Neural progenitor cell (in vitro differentiated cells): ENCODE results near the gene IFRD2. TPM values are rescaled to one million over a fixed set of nuclear protein-coding genes. Genes with fewer than 3 reads are reported as not detected.

Experiments
- DNase-seq: peaks from one replicate; pipeline ENCODE4 v3.0.0-alpha.2; 2016; ENCODE audit warnings: low spot score
- H2AFZ ChIP-seq: fragments of 200-600 bp; sonication (generic); replicated peaks from 2 replicates; pipeline ENCODE4 v1.6.1; 2016; ENCODE audit warnings: antibody characterized with exemption
- H3F3A ChIP-seq: fragments of 200-600 bp; sonication (generic); 2 replicates; pipeline ENCODE4 v1.6.1; 2016; ENCODE audit warnings: antibody characterized with exemption, low read depth
- H3K27ac ChIP-seq: fragments of 200-600 bp; sonication (generic); 2 replicates; pipeline ENCODE4 v1.5.1; 2016; ENCODE audit warnings: mild to moderate bottlenecking
- H3K27me3 ChIP-seq: fragments of 200-600 bp; sonication (generic); 2 replicates; pipeline ENCODE4 v1.6.1; 2016; ENCODE audit warnings: mild to moderate bottlenecking, moderate library complexity
- H3K36me3 ChIP-seq: fragments of 200-600 bp; sonication (generic); 2 replicates; pipeline ENCODE4 v1.5.1; 2016
- H3K4me1 ChIP-seq: fragments of 200-600 bp; sonication (generic); 2 replicates; pipeline ENCODE4 v1.6.1; 2016; ENCODE audit warnings: mixed run types
- H3K4me2 ChIP-seq: fragments of 200-600 bp; sonication (generic); 2 replicates; pipeline ENCODE4 v1.6.1; 2016
- H3K4me3 ChIP-seq: fragments of 200-600 bp; sonication (generic); 2 replicates; pipeline ENCODE4 v1.5.1; 2016
- H3K79me2 ChIP-seq: fragments of 200-600 bp; sonication (generic); 2 replicates; pipeline ENCODE4 v1.6.1; 2016; ENCODE audit warnings: low read depth
- H3K9ac ChIP-seq: fragments of 200-600 bp; sonication (generic); 2 replicates; pipeline ENCODE4 v1.6.1; 2016
- H3K9me3 ChIP-seq: fragments of 200-600 bp; sonication (generic); 2 replicates; pipeline ENCODE4 v1.5.1; 2016; ENCODE audit warnings: low read depth
- H4K20me1 ChIP-seq: fragments of 200-600 bp; sonication (generic); 2 replicates; pipeline ENCODE4 v1.6.1; 2016; ENCODE audit warnings: low read depth
- H3K27ac Mint-ChIP-seq: 3 replicates; pipeline ENCODE4 v1.8.0; 2021; ENCODE audit warnings: mixed read lengths
- H3K27me3 Mint-ChIP-seq: 2 replicates; pipeline ENCODE4 v1.8.0; 2022; ENCODE audit warnings: low read depth, mild to moderate bottlenecking, inconsistent platforms, moderate library complexity, mixed read lengths; ENCODE audit not compliant: insufficient read depth
- H3K36me3 Mint-ChIP-seq: 3 replicates; pipeline ENCODE4 v1.8.0; 2021; ENCODE audit warnings: mixed read lengths
- H3K4me1 Mint-ChIP-seq: 3 replicates; pipeline ENCODE4 v1.8.0; 2021; ENCODE audit warnings: mixed read lengths
- H3K4me3 Mint-ChIP-seq: 3 replicates; pipeline ENCODE4 v1.8.0; 2021; ENCODE audit warnings: mild to moderate bottlenecking, moderate library complexity, mixed read lengths
- H3K9me3 Mint-ChIP-seq: 3 replicates; pipeline ENCODE4 v1.8.0; 2020; ENCODE audit warnings: mixed read lengths
- EZH2 ChIP-seq: fragments of 200-600 bp; sonication (generic); IDR thresholded peaks from 2 replicates; pipeline ENCODE4 v1.6.1; 2017; ENCODE audit warnings: antibody characterized with exemption, mild to moderate bottlenecking, moderate library complexity
- EZH2phosphoT487 ChIP-seq: fragments of 200-600 bp; sonication (generic); IDR thresholded peaks from 2 replicates; pipeline ENCODE4 v1.6.1; 2017; ENCODE audit warnings: antibody characterized with exemption
- total RNA-seq: library from RNA; depleted of rRNA; stranded (reverse); fragments of >200 nt; gene quantifications from 2 replicates; pipeline ENCODE4 v1.2.3, GENCODE V29; 2015; ENCODE audit warnings: low replicate concordance
- TF ChIP-seq, protein P1 (sequence below): fragments of 200-600 bp; sonication (generic); IDR thresholded peaks from 2 replicates; pipeline ENCODE4 v1.5.1; 2017; ENCODE audit warnings: antibody characterized with exemption, mild to moderate bottlenecking

IFRD2 gene
- total RNA-seq, 1 donor from 2014 or later: 26.4 TPM

DNA sequence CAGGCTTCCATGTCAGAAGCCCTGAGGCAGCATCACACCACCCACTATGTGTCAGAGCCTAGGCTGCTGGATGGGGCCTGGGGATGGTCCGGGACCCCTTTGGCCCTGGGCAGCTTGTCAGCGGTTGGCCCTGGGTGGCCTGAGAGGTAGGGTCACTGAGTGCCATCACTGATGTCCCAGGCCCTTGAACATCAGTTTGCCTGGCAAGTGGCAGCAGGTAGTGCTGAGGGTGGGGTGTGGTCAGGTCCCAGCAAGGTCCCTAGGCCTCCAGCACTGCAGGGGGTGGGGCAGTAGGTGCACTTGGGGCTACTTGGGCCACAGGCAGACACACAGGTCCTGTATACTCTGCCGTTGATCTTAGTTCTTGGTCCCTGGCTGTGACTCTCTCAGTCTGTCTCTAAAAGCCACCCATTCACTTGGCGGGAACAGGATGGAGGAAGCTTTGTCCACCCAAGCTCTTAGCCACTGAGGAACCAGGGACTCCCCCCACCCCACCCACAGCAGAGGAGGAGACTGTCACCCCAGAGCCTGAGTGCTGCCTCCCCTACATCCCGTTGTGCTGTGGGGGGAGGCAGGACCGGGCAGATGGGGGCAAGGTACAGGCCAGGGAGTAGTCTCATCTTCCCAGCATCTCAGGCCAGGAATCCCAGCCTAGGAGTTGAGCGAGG is 50.4 kb downstream of the IFRD2 start:
- H3K27ac ChIP-seq: peak overlapping the region; percentile 99
- H3K9me3 Mint-ChIP-seq: no peaks in the 10 kb centered on the region
- peak overlapping the region; percentile 100 for H3K27ac Mint-ChIP-seq
- H3K27me3 ChIP-seq: no peaks in the 10 kb centered on the region
- H3K79me2 ChIP-seq: peaks cover 100% of the 10 kb centered on the region
- H3K36me3 Mint-ChIP-seq: peaks cover 10% of the 10 kb centered on the region
- H3K9me3 ChIP-seq: no peaks in the 10 kb centered on the region
- H3K4me3 ChIP-seq: peak overlapping the region; percentile 41
- H3K36me3 ChIP-seq: no peaks in the 10 kb centered on the region
- H3K9ac ChIP-seq: peak overlapping the region; percentile 61
- no peak overlapping the region for H2AFZ ChIP-seq
- DNase-seq: no peak
- H3K4me1 Mint-ChIP-seq: peaks cover 84% of the 10 kb centered on the region
- peaks cover 63% of the 10 kb centered on the region for H3F3A ChIP-seq
- peak overlapping the region; percentile 83 for H3K4me2 ChIP-seq
- H3K4me3 Mint-ChIP-seq: peak overlapping the region; percentile 83
- TF ChIP-seq, protein P1, sequence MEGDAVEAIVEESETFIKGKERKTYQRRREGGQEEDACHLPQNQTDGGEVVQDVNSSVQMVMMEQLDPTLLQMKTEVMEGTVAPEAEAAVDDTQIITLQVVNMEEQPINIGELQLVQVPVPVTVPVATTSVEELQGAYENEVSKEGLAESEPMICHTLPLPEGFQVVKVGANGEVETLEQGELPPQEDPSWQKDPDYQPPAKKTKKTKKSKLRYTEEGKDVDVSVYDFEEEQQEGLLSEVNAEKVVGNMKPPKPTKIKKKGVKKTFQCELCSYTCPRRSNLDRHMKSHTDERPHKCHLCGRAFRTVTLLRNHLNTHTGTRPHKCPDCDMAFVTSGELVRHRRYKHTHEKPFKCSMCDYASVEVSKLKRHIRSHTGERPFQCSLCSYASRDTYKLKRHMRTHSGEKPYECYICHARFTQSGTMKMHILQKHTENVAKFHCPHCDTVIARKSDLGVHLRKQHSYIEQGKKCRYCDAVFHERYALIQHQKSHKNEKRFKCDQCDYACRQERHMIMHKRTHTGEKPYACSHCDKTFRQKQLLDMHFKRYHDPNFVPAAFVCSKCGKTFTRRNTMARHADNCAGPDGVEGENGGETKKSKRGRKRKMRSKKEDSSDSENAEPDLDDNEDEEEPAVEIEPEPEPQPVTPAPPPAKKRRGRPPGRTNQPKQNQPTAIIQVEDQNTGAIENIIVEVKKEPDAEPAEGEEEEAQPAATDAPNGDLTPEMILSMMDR: no peak
- TF ChIP-seq EZH2phosphoT487: no peak
- TF ChIP-seq EZH2: no peak
- peaks cover 14% of the 10 kb centered on the region for H3K27me3 Mint-ChIP-seq
- H3K4me1 ChIP-seq: peaks cover 74% of the 10 kb centered on the region
- peaks cover 79% of the 10 kb centered on the region for H4K20me1 ChIP-seq

DNA sequence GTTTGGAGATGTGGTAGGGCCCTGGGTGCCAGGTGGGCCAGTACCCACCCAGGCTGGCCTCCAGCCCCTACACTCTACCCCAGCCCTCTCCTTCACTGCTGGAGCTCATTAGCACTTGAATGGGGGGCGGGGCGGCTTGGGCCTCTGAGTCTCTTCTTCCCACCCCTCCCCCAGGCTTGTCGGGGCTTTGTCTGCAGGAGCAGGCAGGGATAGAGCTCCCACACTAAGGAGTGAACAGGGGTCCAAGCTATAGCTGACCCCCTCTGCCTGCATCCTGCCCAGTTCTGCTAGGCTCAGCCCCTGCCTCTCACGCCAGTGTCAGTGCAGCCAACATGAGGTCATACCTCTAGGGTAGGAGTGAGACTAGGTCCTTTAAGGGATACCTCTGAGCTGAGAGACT is 51.1 kb downstream of the IFRD2 start:
- peak overlapping the region; percentile 100 for H3K27ac Mint-ChIP-seq
- peaks cover 18% of the 10 kb centered on the region for H3K27me3 Mint-ChIP-seq
- peaks cover 10% of the 10 kb centered on the region for H3K36me3 Mint-ChIP-seq
- peak overlapping the region; percentile 99 for H3K27ac ChIP-seq
- peaks cover 77% of the 10 kb centered on the region for H3K4me1 Mint-ChIP-seq
- DNase-seq: peak; percentile 97
- no peaks in the 10 kb centered on the region for H3K36me3 ChIP-seq
- H3K4me2 ChIP-seq: peak overlapping the region; percentile 83
- no peaks in the 10 kb centered on the region for H3K9me3 ChIP-seq
- TF ChIP-seq EZH2: no peak
- TF ChIP-seq, protein P1: no peak
- TF ChIP-seq EZH2phosphoT487: no peak
- peak overlapping the region; percentile 83 for H3K4me3 Mint-ChIP-seq
- H4K20me1 ChIP-seq: peaks cover 80% of the 10 kb centered on the region
- no peaks in the 10 kb centered on the region for H3K9me3 Mint-ChIP-seq
- H3F3A ChIP-seq: peaks cover 57% of the 10 kb centered on the region
- peaks cover 100% of the 10 kb centered on the region for H3K79me2 ChIP-seq
- peaks cover 68% of the 10 kb centered on the region for H3K4me1 ChIP-seq
- H3K9ac ChIP-seq: peak overlapping the region; percentile 61
- H2AFZ ChIP-seq: no peak overlapping the region
- H3K4me3 ChIP-seq: peak overlapping the region; percentile 41
- no peaks in the 10 kb centered on the region for H3K27me3 ChIP-seq

DNA sequence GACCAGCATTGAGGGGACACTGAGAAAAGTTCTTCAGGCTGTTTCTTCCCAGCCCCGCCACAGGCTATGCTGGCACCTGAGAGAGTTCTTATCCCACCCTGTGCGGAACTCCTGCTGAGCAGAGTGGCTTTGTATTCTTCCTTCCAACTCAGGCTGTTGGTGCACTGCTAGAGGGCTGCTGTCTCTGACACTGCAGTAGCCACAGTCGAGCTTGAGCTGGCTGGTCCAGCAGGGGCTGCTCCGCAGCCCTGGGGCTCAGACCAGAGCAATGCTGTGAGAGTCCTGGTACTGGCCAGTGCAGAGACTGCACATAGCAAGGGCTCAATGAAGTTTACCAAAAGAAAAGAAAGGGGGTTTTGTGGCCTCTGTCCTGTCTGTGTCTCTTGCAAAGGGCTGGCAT is 52.6 kb downstream of the IFRD2 start:
- peak; percentile 63 for DNase-seq
- Mint-ChIP-seq H3K4me3 (peak overlapping the region; percentile 75), H3K36me3 (peaks cover 10% of the 10 kb centered on the region), H3K4me1 (peaks cover 70% of the 10 kb centered on the region), H3K27me3 (peaks cover 18% of the 10 kb centered on the region), H3K9me3 (no peaks in the 10 kb centered on the region), H3K27ac (peak overlapping the region; percentile 95)
- no peaks in the 10 kb centered on the region for H3K27me3 ChIP-seq
- peaks cover 73% of the 10 kb centered on the region for H4K20me1 ChIP-seq
- H3F3A ChIP-seq: peaks cover 59% of the 10 kb centered on the region
- H3K9ac ChIP-seq: no peak overlapping the region
- no peak overlapping the region for H2AFZ ChIP-seq
- no peaks in the 10 kb centered on the region for H3K36me3 ChIP-seq
- peaks cover 87% of the 10 kb centered on the region for H3K79me2 ChIP-seq
- TF ChIP-seq EZH2phosphoT487 (no peak), EZH2 (no peak)
- TF ChIP-seq, protein P1: no peak
- H3K4me2 ChIP-seq: peak overlapping the region; percentile 97
- H3K9me3 ChIP-seq: no peaks in the 10 kb centered on the region
- H3K27ac ChIP-seq: peak overlapping the region; percentile 88
- H3K4me3 ChIP-seq: peak overlapping the region; percentile 27
- peaks cover 59% of the 10 kb centered on the region for H3K4me1 ChIP-seq
